ENCODE data around the gene RAE1.

The RAE1 gene

GRCh38 chr20:57403216-57403615 lies 52.2 kb downstream of the RAE1 start:
- TF ChIP-seq GATA3 (IDR thresholded peaks at IDR 0.05; ENCODE audit: low read depth, low read length) = no peak
- no peak for TF ChIP-seq GATA2 (IDR thresholded peaks at IDR 0.05; ENCODE audit: low read depth, low read length)

- no peak for TF ChIP-seq GATA3 (IDR thresholded peaks at IDR 0.05; ENCODE audit: low read depth, low read length)
- TF ChIP-seq GATA2 (IDR thresholded peaks at IDR 0.05; ENCODE audit: low read depth, low read length) = no peak
These were observed 53.0 kb downstream of the RAE1 start for GRCh38 chr20:57404006-57404405.

DNA sequence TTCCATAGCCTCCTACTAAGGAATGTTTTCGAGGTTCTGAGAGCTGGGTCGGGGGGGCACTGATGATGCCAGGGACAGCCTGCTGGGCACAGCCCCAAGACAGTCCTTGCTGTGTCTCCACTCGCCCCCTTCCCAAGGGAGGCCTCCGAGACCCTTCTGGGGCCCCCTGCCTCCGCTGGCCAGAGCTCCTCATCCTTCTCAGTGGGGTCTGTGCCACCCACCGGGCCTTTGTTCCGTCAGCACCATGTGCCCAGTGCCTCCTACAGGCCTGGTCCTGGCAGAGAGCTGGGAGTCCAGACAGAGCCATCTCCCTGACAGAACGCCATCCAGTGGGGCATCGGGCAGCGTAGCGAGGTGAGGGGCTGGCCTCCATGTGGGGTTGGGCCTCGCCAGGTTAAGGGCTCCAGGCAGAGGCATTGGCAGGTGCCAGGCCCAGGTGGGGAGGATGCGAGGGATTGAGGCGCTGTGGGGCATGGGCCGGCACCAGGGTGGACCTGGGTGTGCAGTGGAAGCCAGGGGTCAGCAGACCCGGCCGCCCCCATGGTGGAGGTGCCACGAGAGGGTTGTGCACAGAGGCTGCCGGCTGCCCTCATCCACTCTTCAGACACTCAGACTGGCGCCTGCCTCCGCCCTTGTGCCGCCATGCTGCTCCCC lies 53.5 kb downstream of the RAE1 start:
- no peak for TF ChIP-seq GATA2 (IDR thresholded peaks at IDR 0.05; ENCODE audit: low read depth, low read length)
- TF ChIP-seq GATA3 (IDR thresholded peaks at IDR 0.05; ENCODE audit: low read depth, low read length) = no peak

DNA sequence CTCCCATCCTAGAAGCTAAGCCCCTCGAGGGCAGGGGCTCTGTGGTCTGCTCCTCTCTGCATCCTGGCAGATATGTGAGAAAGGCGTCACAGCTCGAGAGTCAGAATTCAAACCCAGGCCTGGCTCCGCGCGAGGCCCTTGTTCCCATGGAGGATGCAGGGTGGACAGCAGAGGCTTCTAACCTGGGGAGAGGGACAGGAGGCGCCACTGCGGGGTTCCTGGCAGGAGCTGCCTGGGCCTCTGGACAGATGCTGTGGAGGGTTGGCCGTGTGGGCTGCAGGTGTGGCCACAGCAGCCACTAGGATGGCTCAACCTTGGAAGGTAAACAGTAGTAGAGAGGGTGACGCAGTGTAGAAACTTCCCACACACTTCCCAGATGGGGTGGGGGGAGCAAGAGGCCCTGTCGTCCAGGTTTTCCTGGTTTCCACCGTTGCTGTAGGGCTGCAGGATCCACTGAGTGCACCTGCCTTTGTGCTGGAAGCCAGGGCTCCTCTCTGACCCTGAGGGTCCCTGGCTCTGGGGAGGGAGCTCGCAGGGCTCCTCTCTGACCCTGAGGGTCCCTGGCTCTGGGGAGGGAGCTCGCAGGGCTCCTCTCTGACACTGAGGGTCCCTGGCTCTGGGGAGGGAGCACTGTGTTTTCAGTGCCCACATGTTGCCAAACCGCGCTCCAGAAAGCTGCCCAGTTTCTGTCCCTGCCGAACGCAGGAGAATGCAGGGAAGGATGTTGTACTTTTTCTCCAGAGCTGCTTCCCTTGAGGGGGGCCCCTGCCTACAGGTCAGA lies 54.4 kb downstream of the RAE1 start:
- TF ChIP-seq GATA3 (IDR thresholded peaks at IDR 0.05; ENCODE audit: low read depth, low read length) (no peak), GATA2 (IDR thresholded peaks at IDR 0.05; ENCODE audit: low read depth, low read length) (no peak)

GRCh38 chr20:57407541-57407956 lies 56.5 kb downstream of the RAE1 start:
- TF ChIP-seq GATA2 (IDR thresholded peaks at IDR 0.05; ENCODE audit: low read depth, low read length) = no peak
- TF ChIP-seq GATA3 (IDR thresholded peaks at IDR 0.05; ENCODE audit: low read depth, low read length) = no peak

- TF ChIP-seq GATA2 (IDR thresholded peaks at IDR 0.05; ENCODE audit: low read depth, low read length) = no peak
- TF ChIP-seq GATA3 (IDR thresholded peaks at IDR 0.05; ENCODE audit: low read depth, low read length) = no peak
These were observed 57.1 kb downstream of the RAE1 start for GRCh38 chr20:57408131-57408530.

DNA sequence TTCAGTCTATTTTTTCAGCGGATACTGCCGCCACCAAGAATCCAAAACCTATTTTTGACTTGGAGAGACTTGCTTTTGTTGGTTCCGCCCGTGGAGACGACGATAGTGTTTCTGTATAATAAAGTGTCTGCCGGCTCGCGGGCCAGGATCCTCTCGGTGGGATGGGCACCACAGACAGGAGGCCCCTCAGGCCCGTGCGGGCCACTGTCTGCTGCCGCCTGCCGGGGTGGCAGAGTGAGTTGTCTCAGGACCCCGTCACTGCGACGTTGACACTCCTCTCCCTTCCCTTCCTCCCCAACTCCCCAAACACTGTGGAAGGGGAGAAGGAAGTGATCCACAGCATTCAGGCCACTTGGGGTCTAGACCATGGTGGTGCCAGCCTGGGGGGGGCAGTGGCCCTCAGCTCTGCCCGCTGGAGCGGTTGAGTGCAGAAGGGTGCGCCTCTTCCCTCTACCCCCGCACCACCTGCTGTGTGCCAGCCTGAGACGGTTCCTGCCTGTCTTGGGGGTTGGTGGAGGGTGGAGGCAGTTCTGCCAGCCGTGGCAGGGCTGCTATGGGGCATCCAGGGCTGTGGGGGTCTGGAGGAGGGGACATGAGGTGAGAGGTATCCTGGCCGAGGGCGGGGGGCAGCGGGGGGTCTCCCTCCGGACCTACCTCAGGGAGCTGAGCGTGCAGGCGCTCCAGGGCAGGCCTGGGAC lies 57.6 kb downstream of the RAE1 start:
- TF ChIP-seq GATA2 (IDR thresholded peaks at IDR 0.05; ENCODE audit: low read depth, low read length) (no peak), GATA3 (IDR thresholded peaks at IDR 0.05; ENCODE audit: low read depth, low read length) (no peak)

- TF ChIP-seq GATA2 (IDR thresholded peaks at IDR 0.05; ENCODE audit: low read depth, low read length) = no peak
- no peak for TF ChIP-seq GATA3 (IDR thresholded peaks at IDR 0.05; ENCODE audit: low read depth, low read length)
These were observed 58.2 kb downstream of the RAE1 start for GRCh38 chr20:57409316-57409671.

DNA sequence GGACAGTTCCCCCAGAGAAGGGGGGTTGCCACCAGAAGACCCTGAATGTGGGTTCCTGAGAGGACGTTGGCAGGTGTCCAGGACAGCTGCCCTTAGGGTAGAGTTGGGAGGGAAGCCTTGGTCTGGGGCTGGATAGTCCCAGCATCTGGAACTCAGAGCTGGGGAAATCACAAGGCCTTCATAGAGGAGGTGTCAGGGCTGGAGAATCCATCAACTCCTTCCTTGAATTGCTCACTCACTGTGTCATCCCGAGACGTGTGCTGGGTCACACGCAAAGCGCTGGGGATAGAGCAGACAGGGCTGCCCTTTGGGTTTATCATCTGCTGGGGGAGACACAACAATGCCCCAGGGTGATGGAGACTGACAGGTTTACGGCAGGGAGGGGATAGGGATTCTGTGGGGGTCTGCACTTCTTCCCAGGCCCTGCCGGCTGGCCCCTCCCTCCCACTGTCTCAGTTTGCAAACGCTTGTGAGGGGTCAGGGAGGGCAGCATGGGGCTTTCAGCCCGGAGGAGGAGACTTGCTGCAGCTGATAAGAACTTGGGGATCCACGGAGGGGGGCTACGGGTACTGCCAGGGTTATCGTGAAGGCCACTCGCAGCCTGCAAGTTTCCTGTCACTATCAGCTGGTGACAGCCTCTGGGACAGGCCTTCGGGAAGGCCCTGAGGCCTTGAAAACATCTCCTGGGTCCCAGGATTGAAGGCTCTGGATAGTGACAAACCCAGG lies 58.8 kb downstream of the RAE1 start:
- TF ChIP-seq GATA3 (IDR thresholded peaks at IDR 0.05; ENCODE audit: low read depth, low read length) = no peak

DNA sequence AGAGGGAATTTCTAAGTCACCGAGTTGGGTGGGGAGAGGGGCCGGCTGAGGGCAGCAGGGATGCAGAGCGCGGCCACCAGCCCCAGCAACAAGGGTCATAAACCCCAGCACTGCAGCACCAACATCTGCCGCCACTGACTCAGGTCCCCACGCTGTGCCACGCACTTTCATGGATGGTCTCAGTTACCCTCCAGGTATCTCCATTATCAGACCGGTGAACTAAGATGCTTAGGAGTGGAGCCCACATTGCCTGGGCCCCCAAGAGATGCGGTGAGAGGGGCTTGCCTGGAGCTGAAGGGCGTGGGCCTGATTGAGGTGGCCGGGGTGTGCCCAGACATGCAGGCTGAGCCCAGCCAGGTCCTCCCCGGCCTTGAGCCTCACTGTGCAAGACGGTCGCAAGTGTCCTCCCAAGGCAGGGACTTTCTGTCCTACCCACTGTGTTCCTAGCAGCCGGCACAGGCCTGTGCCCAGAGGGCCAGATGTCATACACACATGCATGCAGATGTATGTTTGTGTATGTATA lies 59.4 kb downstream of the RAE1 start:
- TF ChIP-seq GATA3 (IDR thresholded peaks at IDR 0.05; ENCODE audit: low read depth, low read length) (no peak), GATA2 (IDR thresholded peaks at IDR 0.05; ENCODE audit: low read depth, low read length) (no peak)

DNA sequence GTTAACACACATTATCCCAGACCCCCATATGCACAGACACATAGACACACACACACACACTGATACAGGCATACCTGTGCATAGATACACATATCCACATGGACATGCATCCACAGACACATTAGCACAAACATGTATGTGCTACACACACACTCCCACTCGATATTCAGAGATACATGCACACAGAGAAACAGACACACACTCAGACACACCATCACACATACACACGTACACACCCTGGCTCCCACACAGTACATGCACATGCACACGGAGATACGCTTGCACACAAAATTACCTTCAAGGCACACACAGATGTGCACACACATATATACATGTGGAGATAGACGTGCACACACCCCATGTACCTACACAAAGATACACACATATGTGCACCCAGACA lies 59.9 kb downstream of the RAE1 start:
- TF ChIP-seq GATA3 (IDR thresholded peaks at IDR 0.05; ENCODE audit: low read depth, low read length) (no peak), GATA2 (IDR thresholded peaks at IDR 0.05; ENCODE audit: low read depth, low read length) (no peak)

DNA sequence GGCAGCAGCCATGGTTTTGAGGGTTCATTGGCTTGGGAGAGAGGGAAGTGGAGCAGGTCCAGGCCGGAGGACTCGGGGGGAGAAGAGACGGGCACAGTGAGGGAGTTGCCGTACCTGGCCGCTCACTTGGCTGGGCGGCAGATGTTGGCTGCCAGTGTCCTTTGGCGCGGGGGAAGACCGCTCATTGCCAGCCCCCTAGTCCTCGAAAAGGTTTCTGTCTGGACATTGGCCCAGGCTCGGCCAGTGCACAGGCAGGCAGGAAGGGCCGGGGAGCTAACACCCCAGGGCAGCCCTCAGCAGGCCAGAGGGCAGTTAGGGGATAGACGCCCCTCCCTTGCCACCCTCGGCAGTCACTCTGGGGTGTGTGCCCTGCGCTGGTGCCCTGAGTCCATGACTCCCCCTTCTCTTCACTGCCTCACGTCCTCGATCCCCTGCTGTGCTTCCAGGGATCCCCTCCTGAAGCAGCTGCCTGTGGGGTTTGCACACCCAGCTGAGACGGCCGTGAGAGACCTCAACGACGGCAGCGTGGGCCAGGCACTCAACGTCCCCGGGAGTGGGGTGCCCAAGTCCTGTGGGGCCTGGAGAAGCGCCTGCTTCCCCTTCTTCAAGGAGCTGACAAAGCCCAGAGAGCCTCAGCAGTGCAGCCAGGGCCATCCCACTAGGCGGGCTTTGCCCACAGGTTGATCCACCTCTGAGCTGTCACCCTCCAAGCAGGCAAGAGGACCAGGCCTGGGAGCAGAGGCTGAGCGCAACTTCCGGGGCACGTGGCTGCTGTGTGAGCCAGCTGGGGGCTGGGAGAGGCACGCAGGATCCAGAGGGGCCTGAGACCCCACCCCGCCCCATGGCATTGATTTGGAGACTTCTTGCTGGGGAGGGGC lies 60.6 kb downstream of the RAE1 start:
- no peak for TF ChIP-seq GATA2 (IDR thresholded peaks at IDR 0.05; ENCODE audit: low read depth, low read length)
- no peak for TF ChIP-seq GATA3 (IDR thresholded peaks at IDR 0.05; ENCODE audit: low read depth, low read length)

- TF ChIP-seq GATA3 (IDR thresholded peaks at IDR 0.05; ENCODE audit: low read depth, low read length) (no peak), GATA2 (IDR thresholded peaks at IDR 0.05; ENCODE audit: low read depth, low read length) (no peak)
These were observed 61.4 kb downstream of the RAE1 start for GRCh38 chr20:57412347-57413029.
